Nephron progenitor cell (in vitro differentiated cells): ENCODE results near the gene SRMS.

Experiments
- DNase-seq: peaks from one replicate; pipeline ENCODE4 v3.0.0; 2021
- H3K27ac Mint-ChIP-seq: 2 replicates; pipeline ENCODE4 v1.8.0; 2021; ENCODE audit warnings: mild to moderate bottlenecking, moderate library complexity, mixed read lengths
- H3K27me3 Mint-ChIP-seq: 2 replicates; pipeline ENCODE4 v1.8.0; 2021; ENCODE audit warnings: mild to moderate bottlenecking, low read depth, mixed read lengths; ENCODE audit not compliant: poor library complexity
- H3K36me3 Mint-ChIP-seq: 2 replicates; pipeline ENCODE4 v1.8.0; 2021; ENCODE audit warnings: low read depth, mixed read lengths
- H3K4me1 Mint-ChIP-seq: 2 replicates; pipeline ENCODE4 v1.8.0; 2021; ENCODE audit warnings: mixed read lengths
- H3K4me3 Mint-ChIP-seq: 2 replicates; pipeline ENCODE4 v1.8.0; 2021; ENCODE audit warnings: mild to moderate bottlenecking, moderate library complexity, mixed read lengths
- H3K9me3 Mint-ChIP-seq: 2 replicates; pipeline ENCODE4 v1.8.0; 2021; ENCODE audit warnings: mild to moderate bottlenecking, moderate library complexity, mixed read lengths
- TF ChIP-seq, protein P1 (sequence below): fragments of 200-600 bp; sonication (generic); IDR thresholded peaks from 2 replicates; pipeline ENCODE4 v1.5.0; 2021; ENCODE audit warnings: antibody characterized with exemption

SRMS gene

DNA sequence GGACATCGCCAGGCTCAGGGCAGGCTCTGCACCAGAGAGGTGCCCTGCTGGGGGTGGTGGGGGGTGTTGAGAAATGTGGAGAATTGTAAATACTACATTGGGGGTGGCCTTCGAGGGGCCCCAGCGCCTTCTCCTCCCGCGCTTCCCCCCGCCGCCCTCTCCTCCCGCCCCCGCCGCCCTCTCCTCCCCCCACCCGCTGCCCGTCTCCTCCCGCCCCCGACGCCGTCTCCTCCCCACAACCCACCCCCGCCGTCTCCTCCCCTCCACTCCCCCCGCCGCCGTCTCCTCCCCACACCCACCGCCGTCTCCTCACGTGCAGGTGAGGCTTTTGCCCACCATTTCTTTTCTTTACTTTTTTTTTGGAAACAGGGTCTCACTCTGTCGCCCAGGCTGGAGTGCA lies 1.5 kb upstream of the SRMS start:
- TF ChIP-seq, protein P1, sequence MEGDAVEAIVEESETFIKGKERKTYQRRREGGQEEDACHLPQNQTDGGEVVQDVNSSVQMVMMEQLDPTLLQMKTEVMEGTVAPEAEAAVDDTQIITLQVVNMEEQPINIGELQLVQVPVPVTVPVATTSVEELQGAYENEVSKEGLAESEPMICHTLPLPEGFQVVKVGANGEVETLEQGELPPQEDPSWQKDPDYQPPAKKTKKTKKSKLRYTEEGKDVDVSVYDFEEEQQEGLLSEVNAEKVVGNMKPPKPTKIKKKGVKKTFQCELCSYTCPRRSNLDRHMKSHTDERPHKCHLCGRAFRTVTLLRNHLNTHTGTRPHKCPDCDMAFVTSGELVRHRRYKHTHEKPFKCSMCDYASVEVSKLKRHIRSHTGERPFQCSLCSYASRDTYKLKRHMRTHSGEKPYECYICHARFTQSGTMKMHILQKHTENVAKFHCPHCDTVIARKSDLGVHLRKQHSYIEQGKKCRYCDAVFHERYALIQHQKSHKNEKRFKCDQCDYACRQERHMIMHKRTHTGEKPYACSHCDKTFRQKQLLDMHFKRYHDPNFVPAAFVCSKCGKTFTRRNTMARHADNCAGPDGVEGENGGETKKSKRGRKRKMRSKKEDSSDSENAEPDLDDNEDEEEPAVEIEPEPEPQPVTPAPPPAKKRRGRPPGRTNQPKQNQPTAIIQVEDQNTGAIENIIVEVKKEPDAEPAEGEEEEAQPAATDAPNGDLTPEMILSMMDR = no peak
- H3K36me3 Mint-ChIP-seq = no peaks in the 10 kb centered on the region
- peaks cover 37% of the 10 kb centered on the region for H3K27me3 Mint-ChIP-seq
- H3K4me1 Mint-ChIP-seq = peaks cover 14% of the 10 kb centered on the region
- H3K4me3 Mint-ChIP-seq = no peak overlapping the region
- H3K27ac Mint-ChIP-seq = no peak overlapping the region
- DNase-seq = no peak
- no peaks in the 10 kb centered on the region for H3K9me3 Mint-ChIP-seq

DNA sequence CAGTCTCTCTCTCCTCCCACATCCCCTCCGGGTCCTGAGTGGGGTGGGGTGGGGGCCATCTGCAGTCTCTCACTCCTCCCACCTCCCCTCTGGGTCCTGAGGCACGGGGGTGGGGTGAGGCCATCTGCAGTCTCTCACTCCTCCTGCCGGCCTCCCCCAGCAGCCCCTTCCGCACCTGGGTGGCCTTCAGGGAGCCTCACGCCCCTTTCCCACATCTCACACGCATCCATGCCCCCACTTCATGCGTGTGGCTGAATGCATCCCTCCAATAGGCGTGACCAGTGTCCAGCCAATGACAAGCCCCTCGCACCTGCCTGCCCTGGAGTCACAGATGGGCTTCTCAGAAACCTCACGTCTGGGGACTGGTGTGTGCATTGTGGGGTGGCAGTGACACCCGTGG lies 993 bp upstream of the SRMS start:
- DNase-seq = no peak
- Mint-ChIP-seq H3K9me3 (no peaks in the 10 kb centered on the region), H3K36me3 (no peaks in the 10 kb centered on the region), H3K27me3 (peaks cover 38% of the 10 kb centered on the region), H3K4me3 (no peak overlapping the region), H3K27ac (no peak overlapping the region), H3K4me1 (peaks cover 14% of the 10 kb centered on the region)
- TF ChIP-seq, protein P1 = no peak

DNA sequence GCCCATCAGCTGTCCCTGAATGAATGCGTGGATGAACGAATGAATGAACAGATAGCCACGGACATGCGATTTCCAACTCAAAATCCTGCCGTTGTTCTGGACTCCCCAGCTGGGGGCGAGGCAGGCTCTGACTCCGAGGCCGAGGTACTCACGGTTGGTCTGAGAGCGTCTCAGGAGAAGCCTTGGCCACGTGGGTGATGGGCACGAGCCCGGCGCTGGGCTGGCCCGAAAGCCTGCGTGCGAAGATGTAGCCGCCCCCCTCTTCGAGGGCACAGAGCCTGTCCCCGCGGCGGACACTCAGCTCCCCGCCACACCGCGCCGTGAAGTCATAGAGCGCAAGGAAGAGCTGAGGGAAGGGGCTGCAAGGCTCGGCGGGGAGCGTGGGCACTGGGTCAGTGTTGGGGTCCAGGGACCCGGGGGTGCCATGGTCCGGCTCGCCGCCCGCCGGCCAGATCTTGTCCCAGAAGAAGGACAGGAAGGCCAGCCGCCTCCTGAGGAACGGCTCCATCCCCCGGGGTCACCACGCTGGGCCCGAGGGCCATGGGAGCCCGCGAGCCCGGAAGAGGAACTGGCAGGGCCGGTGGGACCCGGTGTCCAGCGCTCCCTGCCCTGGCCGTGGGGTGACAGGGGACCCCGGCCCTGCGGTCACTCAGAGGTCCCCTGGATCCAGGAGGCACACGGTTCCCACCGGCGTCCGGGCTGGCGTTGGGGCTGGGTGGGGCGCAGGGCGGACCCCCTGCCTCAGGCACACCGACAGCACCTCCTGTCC lies 409 bp downstream of the SRMS start:
- peaks cover 38% of the 10 kb centered on the region for H3K27me3 Mint-ChIP-seq
- TF ChIP-seq, protein P1 = no peak
- peaks cover 7% of the 10 kb centered on the region for H3K4me1 Mint-ChIP-seq
- no peaks in the 10 kb centered on the region for H3K9me3 Mint-ChIP-seq
- H3K36me3 Mint-ChIP-seq = no peaks in the 10 kb centered on the region
- no peak overlapping the region for H3K4me3 Mint-ChIP-seq
- H3K27ac Mint-ChIP-seq = no peak overlapping the region
- DNase-seq = no peak

DNA sequence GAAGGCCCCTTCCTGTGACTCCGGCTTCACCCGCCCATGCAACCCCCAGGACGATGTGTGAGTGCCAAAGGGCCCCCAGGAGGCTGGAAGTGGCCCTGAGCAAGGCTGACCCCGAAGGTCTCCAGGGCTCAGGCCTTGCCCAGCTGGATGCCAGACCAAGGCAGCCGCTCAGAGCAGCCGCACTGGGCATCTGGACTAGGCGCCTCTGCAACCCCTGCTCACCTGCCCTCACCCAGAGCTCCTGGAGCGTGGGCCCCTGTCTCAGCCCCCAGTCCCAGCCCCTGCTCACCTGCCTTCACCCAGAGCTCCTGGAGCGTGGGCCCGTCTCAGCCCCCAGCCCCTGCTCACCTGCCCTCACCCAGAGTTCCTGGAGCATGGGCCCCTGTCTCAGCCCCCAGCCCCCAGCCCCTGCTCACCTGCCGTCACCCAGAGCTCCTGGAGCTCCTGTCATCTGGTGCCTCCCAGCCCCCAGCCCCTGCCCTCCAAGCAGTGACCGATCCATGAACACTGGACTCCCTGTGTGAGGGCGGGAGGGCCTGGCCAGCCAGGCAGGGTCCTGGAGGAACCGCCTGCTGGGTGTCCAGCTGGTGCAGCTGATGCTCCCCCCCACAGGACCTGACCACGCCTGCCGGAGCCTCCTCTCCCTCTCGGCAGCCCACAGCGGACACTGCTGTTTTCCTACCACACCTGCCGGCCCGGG lies 1.1 kb downstream of the SRMS start:
- H3K36me3 Mint-ChIP-seq = no peaks in the 10 kb centered on the region
- no peak overlapping the region for H3K4me3 Mint-ChIP-seq
- DNase-seq = no peak
- no peak overlapping the region for H3K27ac Mint-ChIP-seq
- peaks cover 31% of the 10 kb centered on the region for H3K27me3 Mint-ChIP-seq
- no peaks in the 10 kb centered on the region for H3K9me3 Mint-ChIP-seq
- TF ChIP-seq, protein P1 = no peak
- H3K4me1 Mint-ChIP-seq = peaks cover 7% of the 10 kb centered on the region

DNA sequence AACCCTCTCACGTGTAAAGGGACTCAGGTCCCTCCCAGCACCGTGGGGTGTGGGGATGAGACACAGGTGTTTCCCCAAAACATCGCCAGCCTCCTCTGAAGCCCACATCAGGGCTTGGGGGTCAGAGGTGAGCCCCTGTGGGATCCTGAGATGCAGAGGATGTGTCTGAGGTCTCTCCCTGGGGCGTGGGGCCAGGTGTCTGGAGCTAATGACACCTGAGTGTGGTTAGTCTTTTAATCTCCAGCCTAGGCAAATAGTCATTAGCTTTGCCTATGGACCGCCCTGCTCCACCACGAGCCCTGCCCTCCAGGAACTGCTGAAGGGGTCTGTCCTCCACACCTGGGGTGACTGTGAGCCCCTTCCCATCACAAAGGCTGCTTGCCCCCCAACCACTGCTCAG lies 1.7 kb downstream of the SRMS start:
- no peak overlapping the region for H3K4me3 Mint-ChIP-seq

More for the DNA sequence above, 1.7 kb downstream of the SRMS start:
- H3K27ac Mint-ChIP-seq = no peak overlapping the region
- H3K36me3 Mint-ChIP-seq = no peaks in the 10 kb centered on the region
- H3K9me3 Mint-ChIP-seq = no peaks in the 10 kb centered on the region
- DNase-seq = no peak
- H3K27me3 Mint-ChIP-seq = peaks cover 31% of the 10 kb centered on the region
- H3K4me1 Mint-ChIP-seq = peaks cover 2% of the 10 kb centered on the region
- TF ChIP-seq, protein P1 = no peak
